NCI-H82 (cell line): ENCODE measurements around the gene KLHDC7B.
A peak's percentile ranks its signal among the peaks of the same experiment; 100 is the strongest.

Source experiments
- DNase-seq: peaks from one replicate; lab custom pipeline; 2025; lab: John Stamatoyannopoulos, UW

Gene KLHDC7B

DNA sequence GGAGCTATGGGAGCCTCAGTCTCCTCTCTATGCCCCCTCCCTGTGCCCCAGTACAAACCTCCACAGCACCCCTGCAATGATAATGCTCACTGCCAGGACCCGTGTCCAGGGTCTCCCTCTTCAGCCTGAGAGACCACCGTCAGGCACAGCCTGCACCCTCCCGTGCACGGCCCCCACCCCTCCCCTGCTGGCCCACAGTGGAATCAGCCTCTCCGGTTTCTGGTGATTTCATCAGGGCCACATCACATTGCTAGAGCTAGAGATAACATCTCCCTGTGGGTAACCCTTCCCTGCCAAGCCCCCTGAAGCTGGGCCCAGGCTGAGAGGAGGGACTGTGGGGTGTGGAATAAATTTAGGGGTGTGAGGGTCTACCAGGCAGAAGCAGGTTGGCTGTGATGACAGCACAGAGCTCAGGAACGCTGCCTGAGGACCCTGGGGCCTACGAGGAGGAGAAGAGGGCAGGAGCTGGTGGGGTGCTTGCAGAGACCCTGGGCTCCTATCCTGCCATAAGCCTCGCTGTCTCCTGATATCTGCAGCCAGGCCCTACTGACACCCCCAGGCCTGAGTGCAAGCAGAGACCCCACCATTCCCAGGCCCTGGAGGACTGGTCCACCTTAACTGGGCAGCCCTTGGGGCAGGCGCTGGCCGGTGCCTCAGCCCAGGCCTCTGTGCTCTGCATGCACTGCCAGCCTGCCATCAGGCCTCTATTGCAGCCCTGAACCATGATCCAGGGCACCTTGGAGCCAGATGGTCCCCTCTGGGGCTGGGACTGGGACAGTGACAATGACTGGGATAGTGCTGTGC is at the start of gene KLHDC7B:
KLHDC7B (plus strand) TSS at position 378 of the 804 bp plus-strand sequence; CDS start at position 723, 345 bp downstream.
- DNase-seq: no peak

DNA sequence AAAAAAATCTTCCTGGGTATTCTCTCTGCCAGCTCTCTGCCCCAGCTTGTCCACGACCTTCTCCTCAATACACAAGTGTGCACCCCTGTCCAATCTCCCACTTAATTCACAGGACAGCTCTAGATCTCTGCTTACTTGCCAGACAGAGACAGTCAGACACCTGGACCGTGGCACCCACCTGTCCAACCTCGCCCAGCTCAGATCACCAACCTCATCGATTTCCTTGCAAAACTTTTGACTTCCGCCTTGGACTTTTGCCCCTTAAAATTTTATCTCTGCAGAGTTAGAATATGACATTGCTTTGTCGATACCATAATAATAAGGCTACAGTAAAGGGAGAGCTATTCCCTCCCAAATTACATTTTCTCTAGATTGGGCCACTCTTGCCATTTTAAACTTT is 48.6 kb upstream of the KLHDC7B start:
- no peak for DNase-seq

DNA sequence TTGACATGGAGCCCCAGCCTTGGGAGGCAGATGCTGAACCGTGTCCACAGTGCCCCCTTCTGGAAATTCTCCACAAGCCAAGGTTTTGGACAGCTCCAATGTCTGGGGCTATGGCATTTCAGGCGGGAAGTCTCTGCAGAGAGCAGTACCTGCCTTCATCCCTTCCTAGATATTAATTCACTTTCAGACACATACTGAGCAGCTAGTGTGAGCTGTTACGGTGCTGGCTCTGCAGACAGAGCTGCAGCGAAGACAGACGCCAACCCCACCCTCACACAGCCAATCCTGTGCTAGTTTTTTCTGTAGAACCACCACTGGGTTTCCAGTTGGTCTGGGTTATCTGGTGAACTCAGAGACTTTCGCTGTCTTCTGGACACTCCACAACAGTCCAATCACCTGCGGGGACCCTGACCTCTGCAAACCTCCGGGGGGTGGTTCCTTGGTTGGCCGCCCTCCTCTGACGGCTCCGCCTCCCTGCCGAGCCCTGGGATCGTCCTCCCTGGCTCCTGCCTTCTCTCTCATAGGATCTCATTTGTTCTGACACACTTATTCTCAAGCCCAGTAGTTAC is 47.3 kb upstream of the KLHDC7B start:
- peak; percentile 75 for DNase-seq

DNA sequence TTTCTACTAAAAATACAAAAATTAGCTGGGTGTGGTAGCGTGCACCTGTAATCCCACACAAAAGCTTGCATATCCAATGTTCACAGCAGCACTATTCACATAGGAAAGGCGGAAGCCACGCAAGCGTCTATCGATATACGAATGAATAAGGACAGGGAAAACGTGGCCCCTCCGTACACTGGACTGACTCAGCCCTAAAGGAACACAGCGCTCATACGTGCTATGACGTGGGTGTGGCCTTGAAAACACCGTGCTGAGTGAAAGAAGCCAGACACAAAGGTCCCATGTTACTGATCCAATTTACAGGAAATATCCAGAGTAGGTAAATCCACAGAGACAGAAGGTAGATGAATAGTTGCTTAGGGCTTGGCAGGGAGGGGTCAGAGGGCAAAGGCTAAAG is 45.2 kb upstream of the KLHDC7B start:
- no peak for DNase-seq

DNA sequence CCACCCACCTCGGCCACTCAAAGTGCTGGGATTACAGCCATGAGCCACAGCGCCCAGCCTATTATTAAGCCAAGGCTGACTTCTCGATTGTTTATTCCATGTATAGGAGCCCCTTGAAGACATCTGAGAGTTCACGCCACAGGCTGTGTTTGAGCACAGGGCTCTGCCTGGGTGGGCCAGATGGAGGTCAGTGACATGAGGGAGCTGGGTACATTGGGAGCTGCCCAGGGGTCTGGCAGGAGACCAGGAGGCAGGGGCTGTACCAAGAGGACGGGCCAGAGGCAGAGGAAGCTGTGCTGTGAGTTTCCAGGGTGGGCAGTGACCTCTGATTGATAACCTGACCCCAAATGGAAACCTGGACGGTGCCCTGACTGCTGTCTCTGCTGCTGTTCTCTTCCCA is 43.6 kb upstream of the KLHDC7B start:
- no peak for DNase-seq

DNA sequence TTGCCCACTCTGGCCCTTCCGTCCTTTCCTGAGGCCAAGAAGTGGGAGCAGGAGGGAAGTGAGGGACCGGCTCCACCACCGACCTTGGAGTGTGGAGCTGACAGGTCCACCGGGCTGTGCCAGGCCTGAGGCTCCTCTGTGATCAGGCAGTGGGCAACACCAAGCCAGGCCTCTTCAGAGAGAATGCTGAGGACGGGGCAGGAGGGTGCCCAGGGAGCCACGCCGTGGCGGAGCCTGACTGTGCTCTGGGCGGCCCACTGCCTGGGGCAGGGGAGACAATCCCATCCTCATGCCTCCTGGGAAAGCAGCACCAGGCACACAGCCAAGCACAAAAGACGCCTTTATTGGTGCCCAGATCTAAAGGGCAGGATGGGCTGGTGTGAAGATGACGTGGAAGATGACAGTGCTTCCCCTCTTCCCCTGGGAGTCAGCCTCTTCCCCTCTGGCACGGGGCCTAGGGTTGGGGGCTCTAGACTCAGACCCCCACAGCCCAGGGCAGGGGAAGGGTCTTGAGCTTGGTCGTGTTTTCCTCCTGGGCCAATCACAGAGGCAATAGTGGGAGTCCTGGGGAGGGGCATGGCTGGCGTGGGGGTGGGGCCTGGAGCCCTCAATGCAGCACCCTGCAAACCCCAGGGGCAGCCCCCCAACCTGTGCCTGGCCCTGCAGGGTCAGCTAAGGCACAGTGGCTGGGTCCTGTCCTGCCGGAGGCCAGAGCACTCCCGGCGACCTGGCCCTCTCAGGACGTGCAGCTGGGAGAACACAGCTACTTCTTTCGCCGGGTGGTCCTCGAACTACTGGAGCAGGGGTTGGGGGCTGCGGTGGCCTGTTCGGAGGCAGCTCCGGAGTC is 42.8 kb upstream of the KLHDC7B start:
- no peak for DNase-seq

DNA sequence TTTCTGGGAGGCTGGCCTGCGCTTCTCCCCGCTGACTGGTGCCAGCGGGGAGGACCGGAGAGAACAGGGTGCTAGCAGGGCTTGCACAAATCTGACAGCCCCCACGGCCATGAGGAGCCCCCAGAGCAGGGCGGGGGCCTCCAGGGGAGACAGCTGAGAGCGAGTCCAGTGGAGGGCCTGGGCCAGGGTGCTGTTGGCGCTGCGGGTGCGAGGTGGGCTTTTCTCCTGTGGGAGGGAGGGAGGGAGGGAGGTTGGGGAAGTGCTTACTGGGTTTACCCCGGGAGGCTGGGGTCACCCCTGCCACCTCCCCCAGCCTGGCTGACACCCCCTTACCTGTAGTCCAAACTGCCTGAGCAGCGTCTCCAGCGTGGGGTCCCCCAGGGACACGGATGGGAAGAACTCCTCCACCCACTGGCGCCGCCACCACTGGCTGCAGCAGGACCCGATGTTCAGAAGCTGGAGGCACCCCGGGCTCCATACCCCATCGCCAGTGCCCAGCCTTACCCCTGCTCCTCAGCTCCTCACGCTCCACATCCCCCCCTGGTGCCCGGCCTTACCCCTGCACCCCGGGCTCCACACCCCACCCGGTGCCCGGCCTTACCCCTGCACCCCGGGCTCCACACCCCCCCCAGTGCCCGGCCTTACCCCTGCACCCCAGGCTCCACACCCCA is 42.1 kb upstream of the KLHDC7B start:
- no peak for DNase-seq

DNA sequence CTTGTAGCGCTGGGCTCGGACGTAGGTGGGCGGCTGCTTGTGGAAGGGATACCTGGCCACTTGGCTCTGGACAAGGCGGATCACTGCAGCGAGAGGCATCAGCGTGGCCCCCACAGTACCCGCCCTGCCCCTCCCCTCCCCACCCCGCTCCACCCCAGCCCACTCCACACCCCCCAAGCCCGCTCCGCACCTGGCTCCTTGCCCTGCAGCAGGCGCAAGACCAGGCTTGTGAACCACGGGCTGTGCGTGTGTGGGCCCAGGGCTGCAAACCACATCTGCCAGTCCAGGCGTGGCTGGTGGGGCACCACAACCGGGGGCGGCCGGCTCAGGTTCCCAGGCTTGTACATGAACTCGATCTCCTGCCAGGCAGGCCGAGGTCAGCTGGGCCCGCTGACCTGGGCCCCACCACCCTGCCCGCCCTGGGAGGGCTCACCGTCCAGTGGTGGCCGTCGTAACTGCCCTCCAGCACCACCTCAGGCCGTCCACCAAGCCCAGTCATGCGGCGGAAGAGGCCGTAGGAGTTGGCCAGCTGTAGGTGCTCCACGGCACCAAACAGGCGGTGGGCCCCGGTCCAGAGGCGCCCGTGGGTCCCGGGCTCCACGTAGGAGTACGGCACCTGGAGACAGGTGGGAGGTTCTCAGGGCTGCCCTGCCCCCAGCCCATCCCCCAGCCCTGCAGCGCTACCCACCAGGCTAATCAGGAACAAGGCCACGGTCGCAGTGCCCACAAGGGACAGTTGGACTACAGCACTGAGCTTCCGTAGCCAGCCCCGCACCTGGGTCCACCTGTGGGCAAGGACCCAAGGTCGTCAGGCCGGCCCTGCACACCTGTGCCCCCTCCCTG is 41.1 kb upstream of the KLHDC7B start:
- no peak for DNase-seq

DNA sequence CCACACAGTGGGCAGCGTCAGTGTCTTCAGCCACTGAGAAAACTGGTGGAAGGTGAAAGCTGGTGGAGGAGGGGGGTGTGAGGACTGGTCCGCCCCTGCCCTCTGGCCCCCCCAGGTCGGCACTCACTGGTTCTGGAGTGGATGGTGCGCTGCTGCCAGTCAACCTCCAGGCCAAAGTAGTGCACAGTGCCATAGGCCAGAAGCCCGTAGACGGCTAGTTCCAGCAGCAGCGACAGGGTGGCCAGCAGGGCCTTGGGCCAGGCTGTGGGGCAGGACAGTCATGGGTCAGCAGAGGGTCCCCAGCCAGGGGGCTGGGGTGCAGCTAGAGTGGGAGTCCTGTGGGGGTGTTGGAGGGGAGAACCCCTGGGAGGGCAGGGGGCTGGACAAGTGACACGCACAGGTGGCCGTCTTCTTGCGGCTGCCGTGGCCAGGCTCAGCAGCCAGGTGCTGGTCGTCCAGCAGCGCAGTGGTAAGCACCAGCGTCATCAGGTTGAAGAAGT is 40.4 kb upstream of the KLHDC7B start:
- no peak for DNase-seq

DNA sequence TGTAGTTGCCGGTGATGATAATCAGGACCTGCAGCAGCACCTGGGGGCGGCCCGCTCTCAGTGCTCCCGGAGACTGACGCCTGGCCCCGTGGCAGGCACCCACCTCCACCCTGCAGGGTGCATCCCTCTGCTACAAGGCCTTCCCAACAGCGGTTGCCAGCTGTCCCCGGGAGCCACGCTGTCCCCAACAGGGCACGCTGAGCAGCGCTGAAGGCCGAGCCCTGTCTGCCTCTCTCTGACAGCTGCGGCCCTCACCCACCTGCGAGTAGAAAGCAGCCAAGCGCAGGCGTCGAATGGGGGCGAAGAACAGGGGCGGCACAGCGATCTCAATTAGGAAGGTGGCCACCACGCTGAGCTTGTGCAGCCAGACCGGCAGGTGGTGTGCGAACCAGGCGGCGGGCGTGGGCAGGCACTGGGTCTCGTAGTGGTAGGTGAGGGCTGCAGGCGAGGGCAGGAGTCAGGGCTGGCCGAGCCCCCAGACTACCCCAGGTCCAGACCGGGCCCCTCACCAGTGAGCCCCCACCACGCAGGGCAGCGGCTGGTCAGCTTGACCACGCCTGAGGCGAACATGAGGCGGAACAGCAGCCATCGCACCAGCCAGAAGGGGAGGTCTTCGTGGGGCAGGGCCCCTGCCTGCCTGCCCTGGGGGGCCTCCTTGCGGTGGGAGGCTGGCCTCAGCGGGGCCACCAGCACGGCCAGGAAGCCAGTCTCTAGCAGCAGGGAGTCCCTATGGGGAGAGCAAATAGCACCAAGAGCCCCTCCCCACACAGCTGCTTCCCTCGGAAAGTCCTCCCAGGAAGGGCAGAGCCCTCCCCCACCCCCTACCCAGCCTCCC is 39.7 kb upstream of the KLHDC7B start:
- DNase-seq: peak; percentile 35

DNA sequence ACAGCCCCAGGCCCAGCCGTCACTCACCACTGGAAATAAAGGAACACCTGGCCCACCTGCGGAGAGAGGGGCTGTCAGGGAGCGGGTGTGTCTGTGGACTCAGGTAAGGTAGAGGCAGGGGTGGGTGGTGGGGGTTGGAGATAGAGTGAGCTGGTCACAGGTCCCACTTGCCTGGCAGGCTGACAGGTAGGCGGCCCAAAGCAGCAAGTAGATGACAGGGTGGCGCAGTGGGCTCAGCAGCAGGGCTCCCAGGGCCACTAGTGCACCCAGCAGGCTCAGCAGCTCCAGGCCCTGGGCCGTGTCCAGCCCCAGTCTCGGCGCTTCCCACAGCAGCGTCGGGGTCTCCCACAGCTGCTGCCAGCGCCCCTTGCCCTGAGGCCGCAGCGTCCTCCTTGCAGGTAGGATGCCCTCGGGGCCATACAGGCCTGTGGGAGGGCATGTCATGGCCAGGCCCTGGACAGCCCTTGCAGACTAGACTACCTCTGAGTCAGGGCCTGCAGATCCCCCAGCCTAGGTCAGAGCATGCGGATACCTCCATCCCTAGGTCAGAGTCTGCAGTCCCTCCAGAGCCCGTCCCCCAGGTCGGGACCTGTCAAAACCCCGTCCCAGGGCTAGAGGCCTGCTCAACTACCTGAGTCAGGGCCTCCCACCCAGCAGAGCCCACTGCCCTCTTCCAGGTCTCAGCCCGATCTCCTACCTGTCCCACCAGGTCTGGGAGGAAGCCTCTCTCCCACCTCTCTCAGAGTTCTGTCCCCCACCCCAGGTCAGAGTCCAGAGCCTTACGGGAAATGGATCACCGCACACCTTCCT is 38.9 kb upstream of the KLHDC7B start:
- DNase-seq: no peak

DNA sequence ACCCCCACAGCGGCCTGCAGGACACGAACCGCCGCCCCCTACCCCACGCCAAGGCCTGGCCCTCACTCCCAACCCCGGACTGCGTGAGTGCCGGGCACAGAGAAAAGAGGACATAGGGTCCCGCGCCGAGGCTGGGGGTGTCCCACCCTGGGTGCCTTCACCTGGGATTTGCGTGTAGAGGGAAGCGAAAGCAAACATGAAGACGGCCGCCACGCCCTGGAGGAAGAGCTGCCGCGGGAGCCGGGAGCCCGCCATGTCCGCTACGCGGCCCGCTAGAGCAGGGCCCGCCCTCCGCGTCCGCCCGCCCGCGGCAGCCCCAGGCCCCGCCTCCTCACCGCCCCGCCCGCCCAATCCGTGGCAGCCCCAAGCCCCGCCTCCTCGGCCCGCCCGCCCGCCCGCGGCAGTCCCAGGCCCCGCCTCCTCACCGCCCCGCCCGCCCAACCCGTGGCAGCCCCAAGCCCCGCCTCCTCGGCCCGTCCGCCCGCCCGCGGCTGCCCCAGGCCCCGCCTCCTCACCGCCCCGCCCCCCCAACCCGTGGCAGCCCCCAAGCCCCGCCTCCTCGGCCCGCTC is 38.2 kb upstream of the KLHDC7B start, which contains the start of gene LMF2:
LMF2 (minus strand) TSS at position 282 of the 570 bp plus-strand sequence; CDS start at position 255, 27 bp downstream.
- DNase-seq: no peak

DNA sequence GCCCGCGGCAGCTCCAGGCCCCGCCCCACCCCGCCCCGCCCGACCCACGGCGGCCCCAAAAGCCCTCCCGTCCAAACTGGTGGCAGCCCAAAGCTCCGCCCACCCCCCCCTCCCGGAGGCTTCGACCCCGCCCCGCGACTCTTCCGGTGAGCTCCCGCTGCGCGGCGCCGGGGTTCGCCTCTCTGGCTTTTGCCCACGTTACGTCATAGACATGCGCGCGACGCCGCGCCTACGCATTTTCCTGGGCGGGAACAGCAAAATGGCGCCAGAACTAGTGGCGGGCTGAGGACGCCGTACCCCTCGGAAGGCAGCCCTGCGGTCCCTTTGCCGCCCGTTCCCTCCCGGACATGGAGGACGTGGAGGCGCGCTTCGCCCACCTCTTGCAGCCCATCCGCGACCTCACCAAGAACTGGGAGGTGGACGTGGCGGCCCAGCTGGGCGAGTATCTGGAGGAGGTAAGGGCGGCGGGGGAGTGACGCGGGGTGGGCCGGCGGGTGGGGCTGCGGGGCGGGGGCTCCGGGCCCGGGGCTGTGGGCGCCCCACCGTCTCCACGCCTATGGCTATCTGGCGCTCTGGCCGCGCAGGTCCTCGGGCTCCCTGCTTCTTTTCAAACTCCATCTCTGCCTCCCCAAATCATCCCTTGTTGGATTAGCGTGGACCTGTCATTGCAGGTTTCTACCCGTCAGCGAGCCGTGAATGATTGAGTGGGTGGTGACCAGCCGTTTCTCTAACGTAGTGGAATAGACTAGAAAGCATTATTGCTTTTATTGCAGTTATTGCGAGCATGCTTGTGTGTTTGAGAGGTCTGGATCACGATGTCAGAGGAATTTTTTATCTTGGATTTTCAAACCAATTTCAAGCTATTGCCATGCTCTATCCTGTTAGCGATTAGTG is 37.5 kb upstream of the KLHDC7B start, which contains the start of gene NCAPH2:
NCAPH2 (plus strand) TSS at position 234 of the 894 bp plus-strand sequence; CDS start at position 348, 114 bp downstream.
- peak; percentile 96 for DNase-seq

DNA sequence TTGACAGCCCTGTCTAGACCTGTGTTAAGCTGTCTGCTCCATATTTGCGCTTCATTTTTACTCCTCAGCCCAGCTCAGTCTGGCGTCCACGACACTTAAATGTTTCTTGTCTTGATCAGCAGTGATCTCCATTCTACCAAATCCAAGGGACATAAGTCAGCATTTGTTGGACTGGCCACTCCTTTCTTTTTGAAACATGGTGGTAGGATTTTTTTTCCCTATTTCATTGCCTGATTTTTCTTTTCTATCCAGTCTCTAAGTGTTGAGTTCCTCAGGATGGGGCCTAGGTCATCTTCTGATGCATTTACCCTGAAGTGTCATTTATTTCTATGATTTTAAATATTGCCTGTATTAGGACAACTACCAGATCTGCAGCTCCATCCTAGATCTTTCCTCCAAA is 36.8 kb upstream of the KLHDC7B start:
- DNase-seq: peak; percentile 35

DNA sequence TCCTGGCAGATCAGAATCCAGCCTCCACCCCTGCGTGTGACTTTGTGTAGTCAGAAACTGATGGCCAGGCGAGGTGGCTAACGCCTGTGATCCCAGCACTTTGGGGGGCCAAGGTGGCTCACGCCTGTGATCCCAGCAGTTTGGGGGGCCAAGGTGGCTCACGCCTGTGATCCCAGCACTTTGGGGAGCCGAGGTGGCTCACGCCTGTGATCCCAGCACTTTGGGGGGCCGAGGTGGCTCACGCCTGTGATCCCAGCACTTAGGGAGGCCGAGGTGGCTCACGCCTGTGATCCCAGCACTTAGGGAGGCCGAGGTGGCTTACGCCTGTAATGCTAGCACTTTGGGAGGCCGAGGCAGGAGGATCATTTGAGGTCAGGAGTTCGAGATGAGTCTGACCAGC is 32.5 kb upstream of the KLHDC7B start:
- no peak for DNase-seq

DNA sequence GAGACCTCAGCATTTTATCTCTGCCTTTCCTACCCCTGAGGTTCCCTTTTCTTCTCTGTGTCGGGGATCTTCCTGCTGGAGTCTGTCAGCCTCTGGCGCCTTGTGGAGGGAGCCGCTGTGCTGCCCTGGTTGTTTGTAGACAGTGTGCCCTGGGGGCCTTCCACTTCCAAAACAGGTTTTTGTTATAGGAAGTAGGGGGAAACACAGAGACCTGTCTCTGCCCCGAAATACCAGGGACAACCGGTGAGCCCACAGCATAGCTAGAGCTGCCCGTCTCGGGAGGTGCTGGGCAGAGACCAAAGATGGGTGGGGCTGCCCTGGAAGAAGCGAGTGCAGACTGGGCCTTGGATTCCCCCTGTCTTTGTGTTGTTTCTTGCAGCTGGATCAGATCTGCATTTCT is 29.6 kb upstream of the KLHDC7B start:
- no peak for DNase-seq

DNA sequence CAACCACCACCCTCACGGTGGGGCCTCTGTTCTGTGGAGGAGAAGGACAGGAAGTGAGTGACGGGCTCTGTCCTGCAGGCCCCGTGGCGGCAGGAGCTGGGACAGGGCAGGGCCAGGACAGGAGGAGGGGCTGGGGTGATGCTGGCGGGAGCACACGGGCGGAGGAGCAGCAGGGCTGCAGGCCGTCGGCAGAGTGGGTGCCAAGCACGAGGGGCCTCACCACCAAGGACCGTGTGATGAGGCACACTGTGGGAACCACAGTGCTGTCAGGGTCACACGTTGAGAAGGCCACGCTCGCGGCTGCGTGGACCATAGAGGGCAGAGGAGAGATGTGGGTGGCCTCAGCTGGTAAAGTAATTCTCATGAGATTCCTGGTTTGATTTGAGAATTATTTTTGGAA is 28.8 kb upstream of the KLHDC7B start:
- no peak for DNase-seq
